HepG2 (cell line): Measurements from ENCODE around the gene NME4. TPM values are rescaled to one million over a fixed set of nuclear protein-coding genes. Genes with fewer than 3 reads are reported as not detected.

Experiments
- FOXK2 ChIP-seq: fragments of 450-650 bp; IDR thresholded peaks from 2 replicates; pipeline ENCODE4 v1.6.1; 2016
- JUND ChIP-seq: sonication (generic); formaldehyde crosslinking; IDR thresholded peaks from 2 replicates; pipeline ENCODE4 v1.8.0; 2022; ENCODE audit warnings: mild to moderate bottlenecking, missing genetic modification reagents
- KDM2A ChIP-seq: sonication (generic); formaldehyde crosslinking; IDR thresholded peaks from 2 replicates; pipeline ENCODE4 v1.4.0; 2020; ENCODE audit warnings: low read depth, missing genetic modification reagents, borderline replicate concordance
- KDM3A ChIP-seq: IDR thresholded peaks from 2 replicates; pipeline ENCODE4 v1.6.1; 2018; ENCODE audit warnings: low read depth, missing compliant biosample characterization
- KLF13 ChIP-seq: sonication (generic); formaldehyde crosslinking; IDR thresholded peaks from 2 replicates; pipeline ENCODE4 v1.4.0; 2020; ENCODE audit warnings: mild to moderate bottlenecking, missing genetic modification reagents
- MATR3 ChIP-seq: sonication (generic); formaldehyde crosslinking; IDR thresholded peaks from 2 replicates; pipeline ENCODE4 v1.4.0; 2020; ENCODE audit warnings: missing genetic modification reagents
- NAIF1 ChIP-seq: sonication (generic); formaldehyde crosslinking; IDR thresholded peaks from 2 replicates; pipeline ENCODE4 v1.5.0; 2020; ENCODE audit warnings: mild to moderate bottlenecking, missing genetic modification reagents, borderline replicate concordance
- NCOR1 ChIP-seq: fragments of 200-600 bp; sonication (generic); IDR thresholded peaks from 2 replicates; pipeline ENCODE4 v1.7.0; 2017; ENCODE audit warnings: antibody characterized with exemption, low read length, borderline replicate concordance
- NFYC ChIP-seq: IDR thresholded peaks from 2 replicates; pipeline ENCODE4 v1.6.1; 2016; ENCODE audit warnings: missing genetic modification reagents, missing compliant biosample characterization
- POLR2AphosphoS2 ChIP-seq: IDR thresholded peaks from 2 replicates; pipeline ENCODE4 v1.6.1; 2011; ENCODE audit warnings: low read depth, low read length, improper control_type of control experiment
- POLR2G ChIP-seq: fragments of 200-400 bp; formaldehyde crosslinking; IDR thresholded peaks from 2 replicates; pipeline ENCODE4 v1.6.1; 2018; ENCODE audit warnings: mild to moderate bottlenecking, low read depth, low read length, moderate library complexity
- RFX1 ChIP-seq: fragments of 450-650 bp; IDR thresholded peaks from 2 replicates; pipeline ENCODE4 v1.6.1; 2017
- ZMAT3 ChIP-seq: sonication (generic); formaldehyde crosslinking; conservative IDR thresholded peaks from 2 replicates; pipeline ENCODE4 v1.7.0; 2021; ENCODE audit warnings: missing genetic modification reagents
- ZNF3 ChIP-seq: IDR thresholded peaks from 2 replicates; pipeline ENCODE4 v1.7.0; 2017; ENCODE audit warnings: inconsistent platforms
- ZNF343 ChIP-seq: sonication (generic); formaldehyde crosslinking; IDR thresholded peaks from 2 replicates; pipeline ENCODE4 v1.4.0; 2020; ENCODE audit warnings: mild to moderate bottlenecking, missing genetic modification reagents
- ZNF503 ChIP-seq: sonication (generic); formaldehyde crosslinking; IDR thresholded peaks from 2 replicates; pipeline ENCODE4 v1.4.0; 2020; ENCODE audit warnings: missing genetic modification reagents
- ZNF543 ChIP-seq: sonication (generic); formaldehyde crosslinking; IDR thresholded peaks from 2 replicates; pipeline ENCODE4 v1.4.0; 2020; ENCODE audit warnings: mild to moderate bottlenecking, missing genetic modification reagents
- ZNF775 ChIP-seq: sonication (generic); formaldehyde crosslinking; IDR thresholded peaks from 2 replicates; pipeline ENCODE4 v1.4.0; 2020; ENCODE audit warnings: missing genetic modification reagents, mild to moderate bottlenecking, moderate library complexity, borderline replicate concordance
- ZNF792 ChIP-seq: IDR thresholded peaks from 2 replicates; pipeline ENCODE4 v1.6.1; 2016
- ZNF850 ChIP-seq: sonication (generic); formaldehyde crosslinking; conservative IDR thresholded peaks from 2 replicates; pipeline ENCODE4 v1.9.0; 2021; ENCODE audit warnings: mild to moderate bottlenecking, missing genetic modification reagents
- ZSCAN25 ChIP-seq: sonication (generic); formaldehyde crosslinking; IDR thresholded peaks from 2 replicates; pipeline ENCODE4 v1.8.0; 2022; ENCODE audit warnings: mild to moderate bottlenecking, missing genetic modification reagents
- polyA plus RNA-seq, 8 experiments: library from polyadenylated mRNA; depleted of rRNA in 3 of 8; stranded (reverse) in 7 of 8; unstranded in 1 of 8; fragments of >200 nt; fragmentation: Illumina TruSeq in 4 of 8; extraction: Trizol in 4 of 8; gene quantifications; 2 replicates each; pipeline versions ENCODE4 v1.2.1 to v1.2.3, GENCODE V29; 2011 to 2016; ENCODE audit warnings: low read depth in 4 of 8, missing spikeins in 1 of 8, mixed read lengths in 1 of 8; ENCODE audit not compliant: insufficient read depth in 1 of 8
- total RNA-seq, 5 experiments: library from RNA; depleted of rRNA; stranded (reverse); fragments of >200 nt; fragmentation: Illumina TruSeq; extraction: Trizol; gene quantifications; 2 replicates each; pipeline ENCODE4 v1.2.3, GENCODE V29; 2016; ENCODE audit warnings: low read depth in 1 of 5
- TF ChIP-seq, protein P1 (sequence below): sonication (generic); formaldehyde crosslinking; IDR thresholded peaks from 2 replicates; pipeline ENCODE4 v1.9.0; 2021; ENCODE audit warnings: missing genetic modification reagents, mild to moderate bottlenecking, borderline replicate concordance
- TF ChIP-seq, protein P2 (sequence below): fragments of 450-650 bp; IDR thresholded peaks from 2 replicates; pipeline ENCODE4 v1.6.1; 2017
- TF ChIP-seq, protein P3 (sequence below): sonication (generic); formaldehyde crosslinking; IDR thresholded peaks from 2 replicates; pipeline ENCODE4 v1.5.0; 2020; ENCODE audit warnings: mild to moderate bottlenecking, missing genetic modification reagents, borderline replicate concordance
- TF ChIP-seq, protein P4 (sequence below), 2 experiments: sonication (generic) in 1 of 2; formaldehyde crosslinking in 1 of 2; IDR thresholded peaks; 2 replicates each; pipeline versions ENCODE4 v1.4.0 to v1.6.1; 2018 to 2020; ENCODE audit warnings: missing genetic modification reagents in 2 of 2, borderline replicate concordance in 1 of 2, low read depth in 1 of 2, mild to moderate bottlenecking in 1 of 2, missing biosample characterization in 1 of 2

Gene NME4
- total and polyA plus RNA-seq, 2 of the 13 experiments (the other 11 are each of a cell fraction or from before 2014, with no cell fraction given): 121 to 263 TPM

DNA sequence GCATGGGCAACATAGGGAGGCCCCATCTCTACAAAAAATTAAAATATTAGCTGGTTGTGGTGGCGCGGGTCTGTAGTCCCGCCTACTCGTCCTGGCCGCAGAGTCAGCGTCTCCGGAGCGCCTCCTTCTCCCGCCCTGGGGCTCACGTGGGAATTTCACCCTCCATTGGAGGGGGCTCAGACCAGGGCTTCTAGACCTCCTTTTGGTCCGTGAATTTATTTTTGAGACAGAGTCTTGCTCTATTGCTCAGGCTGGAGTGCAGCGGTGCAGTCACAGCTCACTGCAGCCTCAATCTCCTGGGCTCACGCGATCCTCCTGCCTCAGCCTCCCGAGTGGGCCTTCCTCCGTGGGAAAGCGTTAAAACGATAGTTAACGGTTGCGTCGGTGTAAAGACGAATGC is 394 bp upstream of the NME4 start (continued):
- TF ChIP-seq, protein P1, sequence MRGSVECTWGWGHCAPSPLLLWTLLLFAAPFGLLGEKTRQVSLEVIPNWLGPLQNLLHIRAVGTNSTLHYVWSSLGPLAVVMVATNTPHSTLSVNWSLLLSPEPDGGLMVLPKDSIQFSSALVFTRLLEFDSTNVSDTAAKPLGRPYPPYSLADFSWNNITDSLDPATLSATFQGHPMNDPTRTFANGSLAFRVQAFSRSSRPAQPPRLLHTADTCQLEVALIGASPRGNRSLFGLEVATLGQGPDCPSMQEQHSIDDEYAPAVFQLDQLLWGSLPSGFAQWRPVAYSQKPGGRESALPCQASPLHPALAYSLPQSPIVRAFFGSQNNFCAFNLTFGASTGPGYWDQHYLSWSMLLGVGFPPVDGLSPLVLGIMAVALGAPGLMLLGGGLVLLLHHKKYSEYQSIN: no peak
- TF ChIP-seq KDM3A (CRISPR knock-in tag) (no peak), FOXK2 (no peak), ZNF543 (no peak), ZNF503 (CRISPR knock-in tag) (no peak), ZNF343 (CRISPR knock-in tag) (no peak), ZNF792 (CRISPR knock-in tag) (no peak), NCOR1 (no peak), NAIF1 (CRISPR knock-in tag) (no peak), ZMAT3 (CRISPR knock-in tag) (no peak), JUND (CRISPR knock-in tag) (no peak), KLF13 (CRISPR knock-in tag) (no peak), ZSCAN25 (CRISPR knock-in tag) (no peak), RFX1 (no peak), MATR3 (CRISPR knock-in tag) (no peak), POLR2G (0 out of 2 replicates have a peak, but pooled peaks have one; percentile 33), POLR2AphosphoS2 (no peak), ZNF775 (CRISPR knock-in tag) (no peak), NFYC (CRISPR knock-in tag) (peak; percentile 21; the same call in 1 of the 2 replicates), ZNF3 (CRISPR knock-in tag) (0 out of 2 replicates have a peak, but pooled peaks have one; percentile 33), ZNF850 (CRISPR knock-in tag) (no peak), KDM2A (peak; percentile 69)
- TF ChIP-seq, protein P2, sequence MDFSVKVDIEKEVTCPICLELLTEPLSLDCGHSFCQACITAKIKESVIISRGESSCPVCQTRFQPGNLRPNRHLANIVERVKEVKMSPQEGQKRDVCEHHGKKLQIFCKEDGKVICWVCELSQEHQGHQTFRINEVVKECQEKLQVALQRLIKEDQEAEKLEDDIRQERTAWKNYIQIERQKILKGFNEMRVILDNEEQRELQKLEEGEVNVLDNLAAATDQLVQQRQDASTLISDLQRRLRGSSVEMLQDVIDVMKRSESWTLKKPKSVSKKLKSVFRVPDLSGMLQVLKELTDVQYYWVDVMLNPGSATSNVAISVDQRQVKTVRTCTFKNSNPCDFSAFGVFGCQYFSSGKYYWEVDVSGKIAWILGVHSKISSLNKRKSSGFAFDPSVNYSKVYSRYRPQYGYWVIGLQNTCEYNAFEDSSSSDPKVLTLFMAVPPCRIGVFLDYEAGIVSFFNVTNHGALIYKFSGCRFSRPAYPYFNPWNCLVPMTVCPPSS: no peak
- TF ChIP-seq, protein P3, sequence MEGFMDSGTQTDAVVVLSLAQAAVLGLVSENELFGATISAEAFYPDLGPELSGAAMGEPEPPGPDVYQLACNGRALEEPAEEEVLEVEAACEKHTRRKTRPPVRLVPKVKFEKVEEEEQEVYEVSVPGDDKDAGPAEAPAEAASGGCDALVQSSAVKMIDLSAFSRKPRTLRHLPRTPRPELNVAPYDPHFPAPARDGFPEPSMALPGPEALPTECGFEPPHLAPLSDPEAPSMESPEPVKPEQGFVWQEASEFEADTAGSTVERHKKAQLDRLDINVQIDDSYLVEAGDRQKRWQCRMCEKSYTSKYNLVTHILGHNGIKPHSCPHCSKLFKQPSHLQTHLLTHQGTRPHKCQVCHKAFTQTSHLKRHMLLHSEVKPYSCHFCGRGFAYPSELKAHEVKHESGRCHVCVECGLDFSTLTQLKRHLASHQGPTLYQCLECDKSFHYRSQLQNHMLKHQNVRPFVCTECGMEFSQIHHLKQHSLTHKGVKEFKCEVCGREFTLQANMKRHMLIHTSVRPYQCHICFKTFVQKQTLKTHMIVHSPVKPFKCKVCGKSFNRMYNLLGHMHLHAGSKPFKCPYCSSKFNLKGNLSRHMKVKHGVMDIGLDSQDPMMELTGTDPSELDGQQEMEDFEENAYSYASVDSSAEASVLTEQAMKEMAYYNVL (CRISPR knock-in tag): no peak
- TF ChIP-seq, protein P4, sequence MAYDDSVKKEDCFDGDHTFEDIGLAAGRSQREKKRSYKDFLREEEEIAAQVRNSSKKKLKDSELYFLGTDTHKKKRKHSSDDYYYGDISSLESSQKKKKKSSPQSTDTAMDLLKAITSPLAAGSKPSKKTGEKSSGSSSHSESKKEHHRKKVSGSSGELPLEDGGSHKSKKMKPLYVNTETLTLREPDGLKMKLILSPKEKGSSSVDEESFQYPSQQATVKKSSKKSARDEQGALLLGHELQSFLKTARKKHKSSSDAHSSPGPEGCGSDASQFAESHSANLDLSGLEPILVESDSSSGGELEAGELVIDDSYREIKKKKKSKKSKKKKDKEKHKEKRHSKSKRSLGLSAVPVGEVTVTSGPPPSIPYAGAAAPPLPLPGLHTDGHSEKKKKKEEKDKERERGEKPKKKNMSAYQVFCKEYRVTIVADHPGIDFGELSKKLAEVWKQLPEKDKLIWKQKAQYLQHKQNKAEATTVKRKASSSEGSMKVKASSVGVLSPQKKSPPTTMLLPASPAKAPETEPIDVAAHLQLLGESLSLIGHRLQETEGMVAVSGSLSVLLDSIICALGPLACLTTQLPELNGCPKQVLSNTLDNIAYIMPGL (CRISPR knock-in tag; IDR thresholded peaks at IDR 0.05; ENCODE audit: borderline replicate concordance in 1 of 2, low read depth in 1 of 2): no peak
